SU-DHL-6 (cell line): ENCODE results near the gene PARN.

Source experiments
- CTCF ChIP-seq: fragments of 200-600 bp; sonication (generic); IDR thresholded peaks from one replicate; pipeline ENCODE4 v1.5.1; 2017; ENCODE audit warnings: antibody characterized with exemption, mild to moderate bottlenecking, low read length, moderate library complexity; ENCODE audit not compliant: insufficient read depth, poor library complexity, severe bottlenecking
- EZH2phosphoT487 ChIP-seq: fragments of 200-600 bp; sonication (generic), shearing (Covaris generic); conservative IDR thresholded peaks from 2 replicates; pipeline ENCODE4 v1.6.1; 2018; ENCODE audit warnings: mild to moderate bottlenecking, antibody characterized with exemption, low read length, moderate library complexity, mixed read lengths

GRCh38 chr16:14676633-14677032 is 46.6 kb upstream of the PARN start:
- TF ChIP-seq CTCF = no peak
- no peak for TF ChIP-seq EZH2phosphoT487
